Glomerular visceral epithelial cell (primary cell): Measurements from ENCODE around the gene DDC.

ENCODE experiments used
- DNase-seq: peaks from one replicate; pipeline ENCODE4 v3.0.0-alpha.2; 2016; ENCODE audit errors: extremely low spot score

Gene DDC

GRCh38 chr7:50564640-50565558 lies at the start of gene DDC:
TSS of gene DDC (minus strand) at chr7:50565405. CDS start at chr7:50544085, 21,320 bp downstream.
- peak; percentile 18 for DNase-seq

- no peak for DNase-seq
Measured at GRCh38 chr7:50613473-50613872, 48.3 kb upstream of the DDC start.

GRCh38 chr7:50612704-50613103 lies 47.5 kb upstream of the DDC start:
- no peak for DNase-seq

GRCh38 chr7:50610521-50611277 lies 45.5 kb upstream of the DDC start:
- peak; percentile 48 for DNase-seq

- DNase-seq, result no peak
Measured at GRCh38 chr7:50608196-50608906, 43.1 kb upstream of the DDC start.

- no peak for DNase-seq
Measured at GRCh38 chr7:50607524-50608125, 42.4 kb upstream of the DDC start.

- no peak for DNase-seq
Measured at GRCh38 chr7:50605059-50605458, 39.9 kb upstream of the DDC start.

- no peak for DNase-seq
Measured at GRCh38 chr7:50603287-50603686, 38.1 kb upstream of the DDC start.

GRCh38 chr7:50599385-50599784 lies 34.2 kb upstream of the DDC start:
- DNase-seq, result no peak

GRCh38 chr7:50598460-50599343 lies 33.5 kb upstream of the DDC start:
- DNase-seq, result no peak

- no peak for DNase-seq
Measured at GRCh38 chr7:50596484-50596883, 31.3 kb upstream of the DDC start.

- peak; percentile 22 for DNase-seq
Measured at GRCh38 chr7:50595491-50596102, 30.4 kb upstream of the DDC start.

GRCh38 chr7:50594734-50595485 lies 29.7 kb upstream of the DDC start:
- no peak for DNase-seq

GRCh38 chr7:50594136-50594535 lies 28.9 kb upstream of the DDC start:
- no peak for DNase-seq

GRCh38 chr7:50592940-50593339 lies 27.7 kb upstream of the DDC start:
- no peak for DNase-seq

GRCh38 chr7:50591480-50592438 lies 26.6 kb upstream of the DDC start:
- peak; percentile 73 for DNase-seq

GRCh38 chr7:50591098-50591479 lies 25.9 kb upstream of the DDC start:
- no peak for DNase-seq

- no peak for DNase-seq
Measured at GRCh38 chr7:50590535-50590934, 25.3 kb upstream of the DDC start.
